ENCODE results near the gene CDH23.

The CDH23 gene

GRCh38 chr10:71739358-71739900 is 342.7 kb downstream of the CDH23 start (continued):
- TF ChIP-seq, protein P1, sequence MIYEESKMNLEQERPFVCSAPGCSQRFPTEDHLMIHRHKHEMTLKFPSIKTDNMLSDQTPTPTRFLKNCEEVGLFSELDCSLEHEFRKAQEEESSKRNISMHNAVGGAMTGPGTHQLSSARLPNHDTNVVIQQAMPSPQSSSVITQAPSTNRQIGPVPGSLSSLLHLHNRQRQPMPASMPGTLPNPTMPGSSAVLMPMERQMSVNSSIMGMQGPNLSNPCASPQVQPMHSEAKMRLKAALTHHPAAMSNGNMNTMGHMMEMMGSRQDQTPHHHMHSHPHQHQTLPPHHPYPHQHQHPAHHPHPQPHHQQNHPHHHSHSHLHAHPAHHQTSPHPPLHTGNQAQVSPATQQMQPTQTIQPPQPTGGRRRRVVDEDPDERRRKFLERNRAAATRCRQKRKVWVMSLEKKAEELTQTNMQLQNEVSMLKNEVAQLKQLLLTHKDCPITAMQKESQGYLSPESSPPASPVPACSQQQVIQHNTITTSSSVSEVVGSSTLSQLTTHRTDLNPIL (CRISPR knock-in tag; IDR thresholded peaks at IDR 0.05; ENCODE audit: low read depth): no peak
- TF ChIP-seq RARB (CRISPR knock-in tag; IDR thresholded peaks at IDR 0.05): no peak
- TF ChIP-seq SNAI2 (CRISPR knock-in tag; IDR thresholded peaks at IDR 0.05): no peak
- no peak for TF ChIP-seq ZNF565 (CRISPR knock-in tag; conservative IDR thresholded peaks at IDR 0.05; ENCODE audit: low read depth)
- no peak for TF ChIP-seq ZFP30 (CRISPR knock-in tag; IDR thresholded peaks at IDR 0.05)
- no peak for TF ChIP-seq TCF4 (CRISPR knock-in tag; IDR thresholded peaks at IDR 0.05; ENCODE audit: borderline replicate concordance)

- TF ChIP-seq RARB (CRISPR knock-in tag; IDR thresholded peaks at IDR 0.05) (no peak), CSRNP3 (CRISPR knock-in tag; IDR thresholded peaks at IDR 0.05) (no peak), CSDC2 (CRISPR knock-in tag; IDR thresholded peaks at IDR 0.05) (no peak), TCF4 (CRISPR knock-in tag; IDR thresholded peaks at IDR 0.05; ENCODE audit: borderline replicate concordance) (no peak), ISL1 (CRISPR knock-in tag; IDR thresholded peaks at IDR 0.05) (no peak), ZFP3 (CRISPR knock-in tag; IDR thresholded peaks at IDR 0.05) (no peak), TOX (CRISPR knock-in tag; IDR thresholded peaks at IDR 0.05; ENCODE audit: borderline replicate concordance) (no peak), GLIS3 (CRISPR knock-in tag; IDR thresholded peaks at IDR 0.05) (no peak), ZNF8 (CRISPR knock-in tag; IDR thresholded peaks at IDR 0.05) (no peak)
- TF ChIP-seq, protein P2, sequence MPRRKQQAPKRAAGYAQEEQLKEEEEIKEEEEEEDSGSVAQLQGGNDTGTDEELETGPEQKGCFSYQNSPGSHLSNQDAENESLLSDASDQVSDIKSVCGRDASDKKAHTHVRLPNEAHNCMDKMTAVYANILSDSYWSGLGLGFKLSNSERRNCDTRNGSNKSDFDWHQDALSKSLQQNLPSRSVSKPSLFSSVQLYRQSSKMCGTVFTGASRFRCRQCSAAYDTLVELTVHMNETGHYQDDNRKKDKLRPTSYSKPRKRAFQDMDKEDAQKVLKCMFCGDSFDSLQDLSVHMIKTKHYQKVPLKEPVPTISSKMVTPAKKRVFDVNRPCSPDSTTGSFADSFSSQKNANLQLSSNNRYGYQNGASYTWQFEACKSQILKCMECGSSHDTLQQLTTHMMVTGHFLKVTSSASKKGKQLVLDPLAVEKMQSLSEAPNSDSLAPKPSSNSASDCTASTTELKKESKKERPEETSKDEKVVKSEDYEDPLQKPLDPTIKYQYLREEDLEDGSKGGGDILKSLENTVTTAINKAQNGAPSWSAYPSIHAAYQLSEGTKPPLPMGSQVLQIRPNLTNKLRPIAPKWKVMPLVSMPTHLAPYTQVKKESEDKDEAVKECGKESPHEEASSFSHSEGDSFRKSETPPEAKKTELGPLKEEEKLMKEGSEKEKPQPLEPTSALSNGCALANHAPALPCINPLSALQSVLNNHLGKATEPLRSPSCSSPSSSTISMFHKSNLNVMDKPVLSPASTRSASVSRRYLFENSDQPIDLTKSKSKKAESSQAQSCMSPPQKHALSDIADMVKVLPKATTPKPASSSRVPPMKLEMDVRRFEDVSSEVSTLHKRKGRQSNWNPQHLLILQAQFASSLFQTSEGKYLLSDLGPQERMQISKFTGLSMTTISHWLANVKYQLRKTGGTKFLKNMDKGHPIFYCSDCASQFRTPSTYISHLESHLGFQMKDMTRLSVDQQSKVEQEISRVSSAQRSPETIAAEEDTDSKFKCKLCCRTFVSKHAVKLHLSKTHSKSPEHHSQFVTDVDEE (CRISPR knock-in tag; IDR thresholded peaks at IDR 0.05): no peak
These were observed 343.4 kb downstream of the CDH23 start for GRCh38 chr10:71740069-71740653.

GRCh38 chr10:71741029-71741428 is 344.3 kb downstream of the CDH23 start:
- no peak for TF ChIP-seq ZC3H10 (CRISPR knock-in tag; IDR thresholded peaks at IDR 0.05)
- no peak for ATAC-seq

More at GRCh38 chr10:71740069-71740653, 343.4 kb downstream of the CDH23 start:
- ATAC-seq: peak; percentile 68

GRCh38 chr10:71741671-71742070 is 345.0 kb downstream of the CDH23 start:
- no peak for ATAC-seq

More at GRCh38 chr10:71741671-71742070, 345.0 kb downstream of the CDH23 start:
- TF ChIP-seq ISL1 (CRISPR knock-in tag; IDR thresholded peaks at IDR 0.05) (no peak), TCF4 (CRISPR knock-in tag; IDR thresholded peaks at IDR 0.05; ENCODE audit: borderline replicate concordance) (no peak), ZNF565 (CRISPR knock-in tag; conservative IDR thresholded peaks at IDR 0.05; ENCODE audit: low read depth) (no peak), SNAI2 (CRISPR knock-in tag; IDR thresholded peaks at IDR 0.05) (no peak), BACH2 (CRISPR knock-in tag; IDR thresholded peaks at IDR 0.05; ENCODE audit: borderline replicate concordance) (no peak), ZNF8 (CRISPR knock-in tag; IDR thresholded peaks at IDR 0.05) (no peak), ESRRG (CRISPR knock-in tag; IDR thresholded peaks at IDR 0.05) (no peak), ZFP3 (CRISPR knock-in tag; IDR thresholded peaks at IDR 0.05) (no peak), ARNTL (CRISPR knock-in tag; IDR thresholded peaks at IDR 0.05; ENCODE audit: borderline replicate concordance, low read depth) (no peak), PPARA (CRISPR knock-in tag; IDR thresholded peaks at IDR 0.05; ENCODE audit: borderline replicate concordance) (no peak), GLIS3 (CRISPR knock-in tag; IDR thresholded peaks at IDR 0.05) (no peak), ZFP30 (CRISPR knock-in tag; IDR thresholded peaks at IDR 0.05) (no peak), RARB (CRISPR knock-in tag; IDR thresholded peaks at IDR 0.05) (no peak), TOX (CRISPR knock-in tag; IDR thresholded peaks at IDR 0.05; ENCODE audit: borderline replicate concordance) (no peak), ZC3H10 (CRISPR knock-in tag; IDR thresholded peaks at IDR 0.05) (no peak), CSRNP3 (CRISPR knock-in tag; IDR thresholded peaks at IDR 0.05) (no peak)
- TF ChIP-seq, protein P3, sequence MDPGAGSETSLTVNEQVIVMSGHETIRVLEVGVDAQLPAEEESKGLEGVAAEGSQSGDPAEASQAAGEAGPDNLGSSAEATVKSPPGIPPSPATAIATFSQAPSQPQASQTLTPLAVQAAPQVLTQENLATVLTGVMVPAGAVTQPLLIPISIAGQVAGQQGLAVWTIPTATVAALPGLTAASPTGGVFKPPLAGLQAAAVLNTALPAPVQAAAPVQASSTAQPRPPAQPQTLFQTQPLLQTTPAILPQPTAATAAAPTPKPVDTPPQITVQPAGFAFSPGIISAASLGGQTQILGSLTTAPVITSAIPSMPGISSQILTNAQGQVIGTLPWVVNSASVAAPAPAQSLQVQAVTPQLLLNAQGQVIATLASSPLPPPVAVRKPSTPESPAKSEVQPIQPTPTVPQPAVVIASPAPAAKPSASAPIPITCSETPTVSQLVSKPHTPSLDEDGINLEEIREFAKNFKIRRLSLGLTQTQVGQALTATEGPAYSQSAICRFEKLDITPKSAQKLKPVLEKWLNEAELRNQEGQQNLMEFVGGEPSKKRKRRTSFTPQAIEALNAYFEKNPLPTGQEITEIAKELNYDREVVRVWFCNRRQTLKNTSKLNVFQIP (CRISPR knock-in tag; IDR thresholded peaks at IDR 0.05; ENCODE audit: borderline replicate concordance, low read depth): no peak
- TF ChIP-seq, protein P1 (CRISPR knock-in tag; IDR thresholded peaks at IDR 0.05; ENCODE audit: low read depth): no peak
- TF ChIP-seq, protein P2 (CRISPR knock-in tag; IDR thresholded peaks at IDR 0.05): no peak
